Glutamatergic neuron (in vitro differentiated cells): ENCODE data around the gene CHMP1A. TPM values are rescaled to one million over a fixed set of nuclear protein-coding genes. Genes with fewer than 3 reads are reported as not detected.
"Not testable (repeated sequence)": the region's sequence is repeated elsewhere in the genome, so short reads cannot be mapped to it uniquely, and the experiment has no call there.

ENCODE experiments used
- DNase-seq: peaks from one replicate; pipeline ENCODE4 v3.0.0; 2022
- H3K27ac Mint-ChIP-seq: one replicate; pipeline ENCODE4 v1.8.0; 2020; ENCODE audit warnings: mild to moderate bottlenecking, mixed read lengths, inconsistent platforms; ENCODE audit not compliant: unreplicated experiment
- H3K27me3 Mint-ChIP-seq: one replicate; pipeline ENCODE4 v1.8.0; 2020; ENCODE audit warnings: mild to moderate bottlenecking, moderate library complexity, mixed read lengths, inconsistent platforms; ENCODE audit not compliant: unreplicated experiment
- H3K36me3 Mint-ChIP-seq: one replicate; pipeline ENCODE4 v1.8.0; 2020; ENCODE audit warnings: mild to moderate bottlenecking, mixed read lengths, inconsistent platforms; ENCODE audit not compliant: unreplicated experiment
- H3K4me1 Mint-ChIP-seq: one replicate; pipeline ENCODE4 v1.8.0; 2020; ENCODE audit warnings: mild to moderate bottlenecking, low read depth, mixed read lengths, inconsistent platforms; ENCODE audit not compliant: unreplicated experiment
- H3K4me3 Mint-ChIP-seq: one replicate; pipeline ENCODE4 v1.8.0; 2020; ENCODE audit warnings: mild to moderate bottlenecking, mixed read lengths, inconsistent platforms; ENCODE audit not compliant: unreplicated experiment
- H3K9me3 Mint-ChIP-seq: one replicate; pipeline ENCODE4 v1.8.0; 2020; ENCODE audit warnings: mild to moderate bottlenecking, moderate library complexity, mixed read lengths, inconsistent platforms; ENCODE audit not compliant: unreplicated experiment
- CTCF ChIP-seq: fragments of 200-600 bp; sonication (generic); IDR thresholded peaks from one replicate; pipeline ENCODE4 v1.5.0; 2021; ENCODE audit not compliant: partially characterized antibody, unreplicated experiment
- total RNA-seq: library from RNA; stranded (reverse); fragmentation: NEBNext Ultra II Directional; extraction: Animal tissue kit (Norgen Biotek cat#: 25700); gene quantifications from one replicate; pipeline ENCODE4 v1.2.1, GENCODE V29; 2021; ENCODE audit not compliant: unreplicated experiment

CHMP1A gene
- total RNA-seq, 1 donor from 2014 or later, result 96.3 TPM

- H3K9me3 Mint-ChIP-seq, result peaks cover 11% of the 10 kb centered on the region
- H3K27ac Mint-ChIP-seq, result no peak within 1 kb of the TSS
- peak within 1 kb of the TSS; percentile 67 for H3K4me3 Mint-ChIP-seq
- no peak for TF ChIP-seq CTCF
- peak; percentile 92 for DNase-seq
- H3K36me3 Mint-ChIP-seq, result no peaks in the 10 kb centered on the region
- peaks cover 5% of the 10 kb centered on the region for H3K4me1 Mint-ChIP-seq
- peaks cover 8% of the 10 kb centered on the region for H3K27me3 Mint-ChIP-seq
Measured at GRCh38 chr16:89701425-89702406, 44.2 kb upstream of the CHMP1A start, which contains the start of gene SPATA2L. Gene SPATA2L, minus strand, starts transcription at chr16:89701705. Its CDS starts 473 bp downstream, at chr16:89701232.

GRCh38 chr16:89700649-89701424 lies 43.3 kb upstream of the CHMP1A start:
- Mint-ChIP-seq H3K9me3 (peaks cover 10% of the 10 kb centered on the region), H3K4me3 (peak overlapping the region; percentile 59), H3K36me3 (no peaks in the 10 kb centered on the region), H3K27me3 (peaks cover 8% of the 10 kb centered on the region), H3K4me1 (peaks cover 3% of the 10 kb centered on the region), H3K27ac (no peak overlapping the region)
- peak; percentile 23 for TF ChIP-seq CTCF
- peak; percentile 77 for DNase-seq

GRCh38 chr16:89700100-89700648 lies 42.7 kb upstream of the CHMP1A start:
- Mint-ChIP-seq H3K4me1 (peaks cover 3% of the 10 kb centered on the region), H3K4me3 (peak overlapping the region; percentile 57), H3K27me3 (peaks cover 6% of the 10 kb centered on the region), H3K27ac (no peak overlapping the region), H3K36me3 (no peaks in the 10 kb centered on the region), H3K9me3 (peaks cover 10% of the 10 kb centered on the region)
- peak; percentile 98 for DNase-seq
- TF ChIP-seq CTCF, result peak; percentile 41

GRCh38 chr16:89699629-89700099 lies 42.2 kb upstream of the CHMP1A start:
- peak overlapping the region; percentile 55 for H3K4me3 Mint-ChIP-seq

GRCh38 chr16:89698717-89699116 lies 41.2 kb upstream of the CHMP1A start:
- H3K4me1 Mint-ChIP-seq, DNase-seq, H3K9me3 Mint-ChIP-seq, H3K36me3 Mint-ChIP-seq, H3K27me3 Mint-ChIP-seq, H3K27ac Mint-ChIP-seq: not testable (repeated sequence)
- peak overlapping the region; percentile 25 for H3K4me3 Mint-ChIP-seq

More at GRCh38 chr16:89699629-89700099, 42.2 kb upstream of the CHMP1A start:
- not testable (repeated sequence) for H3K36me3 Mint-ChIP-seq, H3K27ac Mint-ChIP-seq, H3K4me1 Mint-ChIP-seq, H3K27me3 Mint-ChIP-seq, H3K9me3 Mint-ChIP-seq, DNase-seq
